Measurements from ENCODE around the gene ATG2A. TPM values are rescaled to one million over a fixed set of nuclear protein-coding genes. Genes with fewer than 3 reads are reported as not detected.

Gene ATG2A
- total RNA-seq, 1 donor from 2014 or later, result 13.1 TPM

- TF ChIP-seq CTCF (IDR thresholded peaks at IDR 0.05; ENCODE audit: borderline replicate concordance), result no peak
- H3K36me3 ChIP-seq, result peaks cover 52% of the 10 kb centered on the region
- intact Hi-C loops (cut with micrococcal nuclease), result no loop called here
These were observed 17.1 kb upstream of the ATG2A start for GRCh38 chr11:64933935-64934681.

GRCh38 chr11:64933213-64933934 lies 16.4 kb upstream of the ATG2A start:
- no peak overlapping the region for H3K27ac ChIP-seq (replicated peaks)
- no peaks in the 10 kb centered on the region for H3K9me3 ChIP-seq (replicated peaks)
- H3K36me3 ChIP-seq, result peaks cover 59% of the 10 kb centered on the region
- DNase-seq, result no peak
- no peaks in the 10 kb centered on the region for H3K27me3 ChIP-seq (ENCODE audit: low read depth)
- no peaks in the 10 kb centered on the region for H3K4me1 ChIP-seq
- intact Hi-C loops (cut with micrococcal nuclease), result no loop called here
- TF ChIP-seq CTCF (IDR thresholded peaks at IDR 0.05; ENCODE audit: borderline replicate concordance), result no peak
- no peak overlapping the region for H3K4me3 ChIP-seq

More at GRCh38 chr11:64933935-64934681, 17.1 kb upstream of the ATG2A start:
- Histone ChIP-seq H3K4me3 (no peak overlapping the region), H3K9me3 (replicated peaks) (no peaks in the 10 kb centered on the region), H3K27ac (replicated peaks) (no peak overlapping the region), H3K4me1 (no peaks in the 10 kb centered on the region), H3K27me3 (ENCODE audit: low read depth) (no peaks in the 10 kb centered on the region)
- no peak for DNase-seq

- H3K9me3 ChIP-seq (replicated peaks), result no peaks in the 10 kb centered on the region
- no peak for TF ChIP-seq CTCF (IDR thresholded peaks at IDR 0.05; ENCODE audit: borderline replicate concordance)
- intact Hi-C loops (cut with micrococcal nuclease), result no loop called here
- no peak overlapping the region for H3K4me3 ChIP-seq
- H3K27me3 ChIP-seq (ENCODE audit: low read depth), result no peaks in the 10 kb centered on the region
- DNase-seq, result no peak
- H3K36me3 ChIP-seq, result peaks cover 70% of the 10 kb centered on the region
- H3K4me1 ChIP-seq, result no peaks in the 10 kb centered on the region
- no peak overlapping the region for H3K27ac ChIP-seq (replicated peaks)
These were observed 15.3 kb upstream of the ATG2A start for GRCh38 chr11:64932324-64932723.

GRCh38 chr11:64931290-64931689 lies 14.3 kb upstream of the ATG2A start:
- intact Hi-C loops (cut with micrococcal nuclease), result no loop called here
- no peak overlapping the region for H3K4me3 ChIP-seq

GRCh38 chr11:64930340-64930739 lies 13.3 kb upstream of the ATG2A start:
- H3K36me3 ChIP-seq, result peaks cover 79% of the 10 kb centered on the region
- H3K4me1 ChIP-seq, result peaks cover 15% of the 10 kb centered on the region
- no peak for TF ChIP-seq CTCF (IDR thresholded peaks at IDR 0.05; ENCODE audit: borderline replicate concordance)
- no peaks in the 10 kb centered on the region for H3K9me3 ChIP-seq (replicated peaks)
- no peak for DNase-seq
- no peaks in the 10 kb centered on the region for H3K27me3 ChIP-seq (ENCODE audit: low read depth)
- no peak overlapping the region for H3K4me3 ChIP-seq
- intact Hi-C loops (cut with micrococcal nuclease), result no loop called here
- no peak overlapping the region for H3K27ac ChIP-seq (replicated peaks)

More at GRCh38 chr11:64931290-64931689, 14.3 kb upstream of the ATG2A start:
- Histone ChIP-seq H3K4me1 (peaks cover 5% of the 10 kb centered on the region), H3K9me3 (replicated peaks) (no peaks in the 10 kb centered on the region), H3K27me3 (ENCODE audit: low read depth) (no peaks in the 10 kb centered on the region), H3K36me3 (peaks cover 79% of the 10 kb centered on the region), H3K27ac (replicated peaks) (no peak overlapping the region)
- no peak for TF ChIP-seq CTCF (IDR thresholded peaks at IDR 0.05; ENCODE audit: borderline replicate concordance)
- DNase-seq, result no peak

Measured in left ventricle myocardium inferior (tissue), 1 donor.